Activated CD8-positive, alpha-beta memory T cell treated with anti-CD3 and anti-CD28 coated beads, Interleukin-2, amount 10 ng/mL, durations not matched to agents 7 days and 5 days (primary cell): ENCODE measurements around the gene UTRN. TPM values are rescaled to one million over a fixed set of nuclear protein-coding genes. Genes with fewer than 3 reads are reported as not detected.

Experiments
- ATAC-seq: fragments of 150-1000 bp; cut with Tn5 transposase; one replicate; pipeline ENCODE4 v1.10.0; 2021; ENCODE audit warnings: moderate library complexity
- CTCF ChIA-PET: fragments of 350-600 bp; sonication (Branson Sonifier 250); formaldehyde crosslinking; loops from one replicate; lab custom pipeline; 2021; ENCODE audit warnings: antibody characterized with exemption; lab: Charles Lee
- DNase-seq: peaks from one replicate; pipeline ENCODE4 v3.0.0-alpha.2; 2020
- H3K27ac Mint-ChIP-seq: one replicate; pipeline ENCODE4 v1.8.0; 2021; ENCODE audit warnings: mild to moderate bottlenecking, mixed read lengths
- H3K27me3 Mint-ChIP-seq: one replicate; pipeline ENCODE4 v1.8.0; 2021; ENCODE audit warnings: mixed read lengths
- H3K36me3 Mint-ChIP-seq: one replicate; pipeline ENCODE4 v1.8.0; 2021; ENCODE audit warnings: mild to moderate bottlenecking, mixed read lengths
- H3K4me1 Mint-ChIP-seq: one replicate; pipeline ENCODE4 v1.8.0; 2021; ENCODE audit warnings: mixed read lengths
- H3K4me3 Mint-ChIP-seq: one replicate; pipeline ENCODE4 v1.8.0; 2021; ENCODE audit warnings: mild to moderate bottlenecking, moderate library complexity, mixed read lengths
- H3K9me3 Mint-ChIP-seq: one replicate; pipeline ENCODE4 v1.8.0; 2022; ENCODE audit warnings: low read depth, mixed read lengths
- total RNA-seq, 2 experiments: library from RNA; stranded (reverse); gene quantifications; one replicate each; pipeline ENCODE4 v1.2.3, GENCODE V29; 2021

Gene UTRN
- total RNA-seq, 2 experiments from 2014 or later, result 102 to 195 TPM

DNA sequence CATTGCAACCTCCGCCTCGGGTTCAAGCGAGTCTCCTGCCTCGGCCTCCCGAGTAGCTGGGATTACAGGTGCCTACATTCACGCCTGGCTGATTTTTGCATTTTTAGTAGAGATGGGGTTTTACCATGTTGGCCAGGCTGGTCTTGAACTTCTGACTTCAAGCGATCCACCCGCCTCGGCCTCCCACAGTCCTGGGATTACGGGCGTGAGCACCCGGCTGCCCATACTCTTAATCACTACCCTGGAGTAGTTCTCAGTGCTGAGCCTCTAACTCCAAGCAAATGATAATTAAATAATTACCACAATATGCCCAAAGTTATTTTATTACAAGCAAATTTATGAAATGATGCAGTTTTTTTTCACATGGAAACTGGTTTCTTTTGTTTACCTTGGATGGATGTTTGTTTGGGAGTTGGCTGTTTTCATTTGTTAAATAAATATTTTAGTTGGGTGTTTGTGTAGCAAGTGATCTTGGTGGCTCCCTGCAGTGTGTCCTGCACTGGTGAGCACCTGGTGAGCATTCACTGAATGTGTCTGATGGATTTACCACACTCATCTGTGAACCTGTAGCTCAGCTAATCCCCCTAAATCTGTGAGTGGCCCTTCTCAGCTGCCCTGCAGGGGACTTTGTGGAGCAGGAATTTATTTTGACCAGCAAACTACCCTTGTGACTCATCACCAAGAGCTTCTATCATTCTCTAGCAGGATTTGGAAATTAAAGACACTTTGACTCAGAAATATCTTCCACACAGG, 36.9 kb downstream of the UTRN start:
- no peak overlapping the region for H3K4me3 Mint-ChIP-seq
- CTCF ChIA-PET, result interaction anchor here (1.3 kb wide), 1 partner anchor 11 kb away, joined by 3 read pairs; no protein-coding TSS in a partner anchor
- no peaks in the 10 kb centered on the region for H3K9me3 Mint-ChIP-seq
- H3K27ac Mint-ChIP-seq, result no peak overlapping the region
- H3K36me3 Mint-ChIP-seq, result peaks cover 4% of the 10 kb centered on the region
- DNase-seq, result no peak
- peaks cover 13% of the 10 kb centered on the region for H3K27me3 Mint-ChIP-seq
- H3K4me1 Mint-ChIP-seq, result peaks cover 16% of the 10 kb centered on the region
- ATAC-seq, result no peak

DNA sequence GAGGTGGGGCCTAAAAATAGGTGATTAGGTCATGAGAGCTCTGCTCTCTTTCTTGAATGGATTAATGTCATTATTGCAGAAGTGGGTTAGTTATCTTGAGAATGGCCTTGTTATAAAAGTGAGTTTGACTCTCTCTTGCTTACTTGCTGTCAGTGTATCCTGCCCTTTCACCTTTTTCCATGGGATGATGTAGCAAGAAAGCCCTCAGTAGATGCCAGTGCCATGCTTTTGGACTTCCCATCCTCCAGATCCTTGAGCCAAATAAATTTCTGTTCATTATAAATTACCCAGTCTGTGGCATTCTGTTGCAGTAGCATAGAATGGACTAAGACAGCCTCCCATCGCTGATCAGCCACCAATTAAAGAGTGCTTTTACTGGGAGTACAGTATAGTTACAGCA, 40.1 kb downstream of the UTRN start:
- CTCF ChIA-PET, result no interaction called here
- Mint-ChIP-seq H3K27me3 (peaks cover 12% of the 10 kb centered on the region), H3K4me3 (no peak overlapping the region), H3K4me1 (peaks cover 7% of the 10 kb centered on the region), H3K36me3 (peaks cover 3% of the 10 kb centered on the region), H3K9me3 (no peaks in the 10 kb centered on the region), H3K27ac (no peak overlapping the region)
- ATAC-seq (no peak), DNase-seq (no peak)

DNA sequence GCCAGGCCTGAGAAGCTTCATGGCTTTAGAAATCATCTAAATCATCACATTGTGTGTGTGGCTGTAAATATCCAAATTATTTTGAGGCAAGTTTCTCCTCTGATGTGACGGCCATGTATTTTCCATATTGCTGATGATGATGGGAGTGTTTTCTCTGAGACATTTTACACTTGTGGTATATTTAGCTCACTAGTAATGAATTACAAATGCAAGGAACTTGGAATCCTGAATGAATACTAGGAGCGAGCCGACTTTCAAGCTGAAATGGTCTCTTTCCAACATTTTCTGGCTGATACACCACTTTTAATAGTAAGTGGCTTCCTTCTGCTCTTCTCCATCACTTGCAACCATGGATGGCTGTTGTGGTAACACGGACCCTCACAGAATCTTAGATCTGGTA, 41.3 kb downstream of the UTRN start:
- no peak overlapping the region for H3K27ac Mint-ChIP-seq
- no peaks in the 10 kb centered on the region for H3K36me3 Mint-ChIP-seq
- H3K9me3 Mint-ChIP-seq, result no peaks in the 10 kb centered on the region
- H3K4me1 Mint-ChIP-seq, result no peaks in the 10 kb centered on the region
- peaks cover 12% of the 10 kb centered on the region for H3K27me3 Mint-ChIP-seq
- CTCF ChIA-PET, result interaction anchor here (0.9 kb wide), 1 partner anchor 40 kb away, joined by 3 read pairs; no protein-coding TSS in a partner anchor
- DNase-seq (no peak), ATAC-seq (no peak)
- no peak overlapping the region for H3K4me3 Mint-ChIP-seq

DNA sequence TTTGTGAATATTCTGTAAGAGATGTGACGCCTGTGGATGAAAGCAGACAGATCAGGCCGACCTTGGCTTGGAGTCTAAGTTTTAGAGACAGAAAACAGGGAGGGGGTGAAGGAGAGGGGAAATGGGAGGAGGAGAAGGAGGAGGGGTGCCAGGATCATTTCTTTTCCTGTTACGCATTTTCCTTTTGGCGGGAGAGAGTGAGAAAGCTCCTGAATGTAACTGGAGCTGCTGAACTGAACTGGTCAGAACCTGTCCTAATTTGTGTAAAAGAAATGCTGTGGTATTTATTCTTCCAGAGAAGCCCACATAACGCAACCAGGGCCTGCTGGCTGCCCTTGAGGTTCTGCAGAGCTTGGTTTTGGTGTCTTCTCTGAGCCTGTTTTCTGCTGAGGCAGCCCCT, 41.9 kb downstream of the UTRN start:
- no peak overlapping the region for H3K27ac Mint-ChIP-seq
- no peak for ATAC-seq

DNA sequence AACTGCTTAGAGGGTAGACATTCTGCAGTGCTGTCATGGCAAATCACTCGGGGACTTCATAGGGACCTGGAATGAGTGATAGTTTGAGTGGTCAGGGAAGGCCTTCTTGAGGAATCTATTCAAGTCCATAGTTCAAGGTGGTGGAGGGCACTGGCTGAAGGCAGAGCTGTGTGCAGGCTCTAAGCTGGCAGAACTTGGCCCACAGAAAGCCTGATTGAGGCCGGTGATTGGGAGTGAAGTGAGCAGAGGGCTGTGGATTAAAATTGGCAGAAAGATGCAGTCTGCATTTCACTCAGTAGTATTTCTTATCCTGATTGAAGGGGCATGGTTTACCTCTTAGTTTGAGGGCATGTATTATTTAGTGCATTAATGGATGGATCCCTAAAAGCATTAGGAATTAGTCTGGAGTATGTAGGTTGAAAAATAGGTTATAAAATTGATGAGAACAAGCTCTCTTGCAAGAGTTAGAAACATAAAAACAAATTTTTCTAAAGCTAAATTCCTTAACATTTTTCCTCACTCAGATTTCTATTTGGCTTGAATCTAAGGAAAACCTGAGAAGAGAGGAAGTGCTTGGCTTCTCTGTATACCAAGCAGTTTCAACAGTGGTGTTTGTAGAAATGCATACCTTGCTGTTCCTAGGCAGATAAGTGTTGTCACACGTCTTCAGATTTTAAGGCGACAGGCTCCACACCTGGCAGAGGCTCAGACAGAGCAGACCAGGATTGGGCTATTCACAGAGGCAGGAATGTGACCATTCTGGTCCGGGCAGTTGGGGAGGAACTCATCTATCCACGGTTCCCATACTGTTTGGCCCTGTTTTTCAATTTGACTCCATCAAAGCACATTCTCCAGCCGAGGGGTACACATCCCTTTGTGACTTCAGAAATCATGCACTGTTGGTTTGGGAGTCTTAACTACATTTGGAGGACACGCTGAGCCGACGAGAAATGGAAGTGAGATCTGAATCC, 45.2 kb downstream of the UTRN start:
- Mint-ChIP-seq H3K27ac (no peak overlapping the region), H3K4me3 (no peak overlapping the region), H3K36me3 (peaks cover 1% of the 10 kb centered on the region), H3K4me1 (peaks cover 20% of the 10 kb centered on the region), H3K9me3 (no peaks in the 10 kb centered on the region), H3K27me3 (no peaks in the 10 kb centered on the region)
- no peak for ATAC-seq
- DNase-seq, result no peak
- CTCF ChIA-PET, result no interaction called here

More for the DNA sequence above, 41.9 kb downstream of the UTRN start:
- H3K27me3 Mint-ChIP-seq, result peaks cover 12% of the 10 kb centered on the region
- no peaks in the 10 kb centered on the region for H3K9me3 Mint-ChIP-seq
- no peak for DNase-seq
- H3K4me1 Mint-ChIP-seq, result no peaks in the 10 kb centered on the region
- CTCF ChIA-PET, result no interaction called here
- H3K36me3 Mint-ChIP-seq, result no peaks in the 10 kb centered on the region
- H3K4me3 Mint-ChIP-seq, result no peak overlapping the region

DNA sequence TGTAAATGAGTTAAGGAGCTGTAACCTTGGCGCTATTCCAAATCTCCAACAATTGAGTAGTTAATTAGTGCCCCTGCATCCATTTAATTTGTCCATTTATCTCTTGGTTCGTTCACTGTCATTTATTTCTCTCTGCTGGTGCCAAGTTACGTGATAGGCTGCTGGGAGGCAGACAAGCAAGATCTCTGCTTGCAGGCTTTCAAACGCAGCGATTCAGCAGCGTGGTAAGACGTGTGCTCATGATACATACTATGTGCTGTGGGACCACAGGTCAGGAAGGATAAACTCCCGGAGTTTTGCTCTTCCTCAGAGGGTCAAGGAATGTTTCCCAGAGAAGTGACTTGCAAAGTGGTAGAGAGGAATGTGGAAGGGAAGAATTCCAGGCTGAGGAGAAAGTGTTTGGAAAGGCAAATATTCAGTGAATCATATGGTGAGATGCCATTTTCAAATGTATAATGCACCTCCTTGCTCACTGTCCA, 46.4 kb downstream of the UTRN start:
- ATAC-seq, result no peak
- H3K36me3 Mint-ChIP-seq, result peaks cover 1% of the 10 kb centered on the region
- no peaks in the 10 kb centered on the region for H3K27me3 Mint-ChIP-seq
- CTCF ChIA-PET, result no interaction called here
- DNase-seq, result no peak
- no peak overlapping the region for H3K4me3 Mint-ChIP-seq
- H3K9me3 Mint-ChIP-seq, result no peaks in the 10 kb centered on the region
- peaks cover 32% of the 10 kb centered on the region for H3K4me1 Mint-ChIP-seq
- no peak overlapping the region for H3K27ac Mint-ChIP-seq

DNA sequence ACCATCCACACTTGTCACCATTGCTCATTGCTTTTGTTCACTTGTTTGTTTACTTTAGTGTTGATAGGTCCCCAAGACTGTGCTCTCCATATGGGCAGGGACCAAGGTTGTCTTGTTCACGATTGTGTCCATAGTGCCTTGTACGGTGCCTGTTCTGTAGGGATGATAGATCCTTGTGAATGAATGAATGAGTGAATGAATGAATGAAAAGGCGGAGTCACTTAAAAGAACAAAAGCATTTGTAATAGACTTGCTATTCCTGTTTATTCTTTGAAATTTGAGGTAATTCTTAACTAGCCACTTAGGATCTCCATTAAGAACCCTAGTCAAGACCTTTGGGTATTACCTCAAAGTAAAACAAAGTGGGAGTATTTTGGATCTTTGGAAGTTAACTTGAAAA, 47.0 kb downstream of the UTRN start:
- no peak for ATAC-seq
- Mint-ChIP-seq H3K4me3 (no peak overlapping the region), H3K27me3 (no peaks in the 10 kb centered on the region), H3K4me1 (peaks cover 38% of the 10 kb centered on the region), H3K27ac (no peak overlapping the region), H3K36me3 (peaks cover 1% of the 10 kb centered on the region), H3K9me3 (no peaks in the 10 kb centered on the region)
- no peak for DNase-seq
- CTCF ChIA-PET, result no interaction called here

DNA sequence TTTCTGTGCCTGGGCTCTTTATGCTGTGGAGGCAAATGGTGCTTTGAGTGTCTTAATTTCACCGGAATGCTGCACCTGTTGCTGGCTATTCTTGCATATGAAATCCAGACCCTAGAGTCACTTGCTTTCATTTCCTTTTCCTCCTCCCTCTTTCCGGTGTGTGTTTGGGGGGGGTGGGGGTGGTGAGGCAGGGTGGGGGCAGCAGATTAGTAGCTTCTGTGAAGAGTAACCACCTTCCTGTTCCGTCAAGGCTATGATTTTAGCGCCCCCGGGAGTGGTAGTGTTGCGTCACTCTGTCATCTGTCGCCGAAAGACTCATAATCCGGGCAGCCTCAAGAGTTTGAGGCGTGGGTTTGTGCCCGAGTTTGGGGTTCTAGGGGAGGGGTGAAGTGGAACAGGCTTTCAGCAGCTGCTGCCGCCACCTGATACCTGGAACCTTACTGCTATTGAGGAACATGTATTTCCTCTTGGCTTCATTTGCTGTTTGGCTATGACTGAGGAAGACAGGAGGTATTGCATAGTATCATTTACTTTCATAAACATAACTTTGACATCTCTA, 49.1 kb downstream of the UTRN start:
- Mint-ChIP-seq H3K27ac (peak overlapping the region; percentile 89), H3K27me3 (no peaks in the 10 kb centered on the region), H3K9me3 (no peaks in the 10 kb centered on the region), H3K4me3 (peak overlapping the region; percentile 72), H3K4me1 (peaks cover 43% of the 10 kb centered on the region), H3K36me3 (peaks cover 1% of the 10 kb centered on the region)
- CTCF ChIA-PET, result interaction anchor here (0.7 to 2.2 kb wide), 3 partner anchors 11 to 23 kb away, joined by 3 to 7 read pairs (median 4); no protein-coding TSS in a partner anchor
- peak; percentile 85 for ATAC-seq
- peak; percentile 89 for DNase-seq

Other genes starting within 250 kb of the UTRN start
- 100 to 1,000 TPM; 151 to 176 TPM for gene SF3B5, start 189.8 kb upstream of the UTRN start, total RNA-seq
- gene STX11, start 134.8 kb upstream of the UTRN start, total RNA-seq, result 10 to 100 TPM; 26.5 to 29.0 TPM